Kidney (tissue), 22 donors: ENCODE results near the gene IL21. TPM values are rescaled to one million over a fixed set of nuclear protein-coding genes. Genes with fewer than 3 reads are reported as not detected.

Experiments used
- DNase-seq, 5 donors: peaks; one replicate each; pipeline ENCODE4 v3.0.0-alpha.2; 2013 to 2020
- FAIRE-seq: peaks from 2 replicates; lab custom pipeline; 2012; peaks lifted over from hg19 to GRCh38; lab: Jason Lieb, UNC
- H3K27ac ChIP-seq, 2 donors: one replicate each; pipeline ENCODE4 v1.7.0; 2013; ENCODE audit warnings: low read depth in 2 of 2, low read length in 2 of 2, inconsistent platforms in 1 of 2
- H3K27me3 ChIP-seq: one replicate; pipeline ENCODE4 v1.7.1; 2013; ENCODE audit warnings: low read length, inconsistent platforms; ENCODE audit not compliant: control insufficient read depth, insufficient read depth
- H3K36me3 ChIP-seq, 3 donors: one replicate each; pipeline versions ENCODE4 v1.7.0 to v1.7.1; 2013; ENCODE audit warnings: low read length in 3 of 3, control low read depth in 1 of 3, inconsistent platforms in 1 of 3; ENCODE audit not compliant: insufficient read depth in 3 of 3, control insufficient read depth in 2 of 3
- H3K4me1 ChIP-seq, 3 donors: one replicate each; pipeline versions ENCODE4 v1.7.0 to v1.7.1; 2013; ENCODE audit warnings: low read length in 3 of 3, inconsistent platforms in 1 of 3, low read depth in 1 of 3; ENCODE audit not compliant: control insufficient read depth in 2 of 3, insufficient read depth in 2 of 3
- H3K4me3 ChIP-seq, 3 donors: one replicate each; pipeline versions ENCODE4 v1.7.0 to v1.8.1; 2013; ENCODE audit warnings: low read length in 3 of 3, control low read depth in 1 of 3, inconsistent platforms in 1 of 3
- H3K9ac ChIP-seq, 3 donors: one replicate each; pipeline versions ENCODE4 v1.7.0 to v1.7.1; 2013; ENCODE audit warnings: low read length in 3 of 3, control low read depth in 1 of 3, inconsistent platforms in 1 of 3
- H3K9me3 ChIP-seq, 3 donors: one replicate each; pipeline versions ENCODE4 v1.7.0 to v1.7.1; 2013; ENCODE audit warnings: low read length in 3 of 3, control low read depth in 1 of 3, inconsistent platforms in 1 of 3; ENCODE audit not compliant: control insufficient read depth in 2 of 3, insufficient read depth in 1 of 3
- CTCF ChIP-seq: IDR thresholded peaks from 3 replicates; pipeline ENCODE4 v1.5.1; 2012; ENCODE audit warnings: mild to moderate bottlenecking, moderate library complexity, borderline replicate concordance; ENCODE audit not compliant: insufficient read depth; ENCODE audit errors: extremely low read depth
- intact Hi-C: fragments of 100-400 bp; cut with DNase I; formaldehyde crosslinking; loops from one replicate; pipeline ENCODE4 v1.11.1; 2022
- long read RNA-seq, 10 donors: library from polyadenylated mRNA in 1 of 10; unstranded in 1 of 10; transcript quantifications; one replicate each; pipeline ENCODE4 v2.0.0 and lab custom pipeline, GENCODE V29; 2021 to 2026
- polyA plus RNA-seq: library from polyadenylated mRNA; stranded (reverse); fragments of 350-450 nt; fragmentation: Illumina TruSeq; extraction: RNeasy Lipid Tissue Mini Kit (QIAGEN cat#74804); gene quantifications from one replicate; pipeline ENCODE4 v1.2.3, GENCODE V29; 2014; ENCODE audit warnings: low read depth, low replicate concordance; ENCODE audit not compliant: insufficient read depth
- total RNA-seq: library from RNA; stranded (reverse); fragmentation: NEBNext Ultra II Directional; extraction: Animal tissue kit (Norgen Biotek cat#: 25700); gene quantifications from one replicate; pipeline ENCODE4 v1.2.1, GENCODE V29; 2021
- donor health status: control.
- donor health status: control.
- donor health status: control.
- donor health status: control.
- donor health status: control.
- donor health status: DM: yes; HTN: yes; CAD: no.
- donor health status: Normal renal cell carcinoma (clear cell type).

The IL21 gene
- total RNA-seq (not detected), polyA plus RNA-seq (not detected)
- long read RNA-seq, donor 1 = 0 reads
- long read RNA-seq, donor 2 = 0 reads
- long read RNA-seq, donor 3 = 0 reads
- long read RNA-seq, donor 4 = 0 reads
- long read RNA-seq, donor 5 = 0 reads
- long read RNA-seq, donor 6 = 0 reads
- long read RNA-seq, donor 7 = 0 reads
- long read RNA-seq, donor 8 = 0 reads
- long read RNA-seq, donor 9 = 0 reads
- long read RNA-seq, donor 10 = 0 reads

DNA sequence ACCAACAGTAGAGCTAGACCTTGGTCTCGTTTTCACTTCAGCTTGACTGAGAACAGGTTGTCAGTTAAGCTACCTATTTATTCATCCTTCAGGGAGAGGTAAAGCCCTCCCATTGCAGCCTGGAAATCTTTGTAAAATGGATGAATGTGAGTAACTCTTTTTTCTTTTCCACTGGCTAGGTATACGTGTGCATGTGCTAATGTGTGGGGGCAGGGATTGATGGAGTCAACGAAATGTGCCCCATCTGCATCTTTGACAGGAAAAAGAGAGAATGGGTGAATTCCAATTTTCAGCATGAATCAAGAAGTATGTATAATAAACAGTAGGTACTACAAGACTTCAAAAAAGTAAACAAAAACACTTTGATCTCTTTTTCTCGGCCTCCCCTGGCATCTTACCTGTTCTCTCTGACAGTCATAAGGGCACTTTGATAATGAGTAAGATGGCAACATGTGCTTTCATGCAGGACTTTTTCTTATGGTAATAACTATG is at the start of gene IL21:
TSS of gene IL21 (minus strand) at position 51 of the 492 bp plus-strand sequence. CDS start 55 bp downstream, outside the sequence.
- Histone ChIP-seq H3K9ac (no peak within 1 kb of the TSS), H3K36me3 (no peaks in the 10 kb centered on the region), H3K9me3 (no peaks in the 10 kb centered on the region), H3K27ac (no peak within 1 kb of the TSS), H3K27me3 (no peaks in the 10 kb centered on the region), H3K4me3 (no peak within 1 kb of the TSS), H3K4me1 (no peaks in the 10 kb centered on the region)
- no peak for TF ChIP-seq CTCF
- DNase-seq (no peak), FAIRE-seq (no peak)
- intact Hi-C loops = no loop called here

- DNase-seq = peak in 1 of 5 donors; percentile 63
- H3K9ac ChIP-seq = no peak overlapping the region
- H3K4me1 ChIP-seq = no peaks in the 10 kb centered on the region
- H3K4me3 ChIP-seq = no peak overlapping the region
- intact Hi-C loops = no loop called here
- no peaks in the 10 kb centered on the region for H3K27me3 ChIP-seq
- no peak for FAIRE-seq
- H3K9me3 ChIP-seq = no peaks in the 10 kb centered on the region
- no peak overlapping the region for H3K27ac ChIP-seq
- TF ChIP-seq CTCF = no peak
- no peaks in the 10 kb centered on the region for H3K36me3 ChIP-seq
Measured at GRCh38 chr4:122669911-122670738, 49.3 kb upstream of the IL21 start.

- TF ChIP-seq CTCF = no peak
- Histone ChIP-seq H3K9ac (no peak overlapping the region), H3K27me3 (no peaks in the 10 kb centered on the region), H3K9me3 (no peaks in the 10 kb centered on the region), H3K27ac (no peak overlapping the region), H3K36me3 (no peaks in the 10 kb centered on the region), H3K4me3 (no peak overlapping the region), H3K4me1 (no peaks in the 10 kb centered on the region)
- intact Hi-C loops = no loop called here
- FAIRE-seq (no peak), DNase-seq (no peak)
Measured at GRCh38 chr4:122668241-122668640, 47.4 kb upstream of the IL21 start.
